B cell (primary cell): Measurements from ENCODE around the gene SLC1A4.

ENCODE experiments used
- EZH2 ChIP-seq: IDR thresholded peaks from 2 replicates; pipeline ENCODE4 v1.6.1; 2012; ENCODE audit warnings: borderline replicate concordance, low read depth, mild to moderate bottlenecking, moderate library complexity, low read length; ENCODE audit not compliant: insufficient read depth, poor library complexity, severe bottlenecking
- TF ChIP-seq, protein P1 (sequence below): fragments of 200-600 bp; IDR thresholded peaks from one replicate; pipeline ENCODE4 v1.8.0; 2022; ENCODE audit warnings: antibody characterized with exemption, mild to moderate bottlenecking

GRCh38 chr2:64985447-64985846 is 3.8 kb upstream of the SLC1A4 start:
- TF ChIP-seq, protein P1, sequence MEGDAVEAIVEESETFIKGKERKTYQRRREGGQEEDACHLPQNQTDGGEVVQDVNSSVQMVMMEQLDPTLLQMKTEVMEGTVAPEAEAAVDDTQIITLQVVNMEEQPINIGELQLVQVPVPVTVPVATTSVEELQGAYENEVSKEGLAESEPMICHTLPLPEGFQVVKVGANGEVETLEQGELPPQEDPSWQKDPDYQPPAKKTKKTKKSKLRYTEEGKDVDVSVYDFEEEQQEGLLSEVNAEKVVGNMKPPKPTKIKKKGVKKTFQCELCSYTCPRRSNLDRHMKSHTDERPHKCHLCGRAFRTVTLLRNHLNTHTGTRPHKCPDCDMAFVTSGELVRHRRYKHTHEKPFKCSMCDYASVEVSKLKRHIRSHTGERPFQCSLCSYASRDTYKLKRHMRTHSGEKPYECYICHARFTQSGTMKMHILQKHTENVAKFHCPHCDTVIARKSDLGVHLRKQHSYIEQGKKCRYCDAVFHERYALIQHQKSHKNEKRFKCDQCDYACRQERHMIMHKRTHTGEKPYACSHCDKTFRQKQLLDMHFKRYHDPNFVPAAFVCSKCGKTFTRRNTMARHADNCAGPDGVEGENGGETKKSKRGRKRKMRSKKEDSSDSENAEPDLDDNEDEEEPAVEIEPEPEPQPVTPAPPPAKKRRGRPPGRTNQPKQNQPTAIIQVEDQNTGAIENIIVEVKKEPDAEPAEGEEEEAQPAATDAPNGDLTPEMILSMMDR = no peak
- TF ChIP-seq EZH2 = no peak
